ENCODE measurements around the gene LTB4R2. TPM values are rescaled to one million over a fixed set of nuclear protein-coding genes. Genes with fewer than 3 reads are reported as not detected.

The LTB4R2 gene
- total and polyA plus RNA-seq, 7 experiments from 2014 or later: 2.1 to 26.8 (median 14.1) TPM

- ChIA-PET POLR2A (interaction anchor here (1.0 to 16.5 kb wide), 7 partner anchors 9 to 152 kb away, joined by 3 to 293 read pairs (median 4); partner anchors contain the start of genes CBLN3, DHRS1, IPO4 and KHNYN), CTCF (interaction anchor here (0.8 to 15.8 kb wide), 7 partner anchors 9 to 98 kb away, joined by 3 to 317 read pairs (median 4); partner anchors contain the start of genes CBLN3, CIDEB, KHNYN and TINF2)
- Histone ChIP-seq H3K36me3 (ENCODE audit: control insufficient read depth in 2 of 3, insufficient read depth in 3 of 3, low read length in 3 of 3) (peaks cover 0 to 30% (median 0%) of the 10 kb centered on the region in 3 experiments), H3K4me3 (ENCODE audit: low read length) (no peak overlapping the region), H3K9me3 (ENCODE audit: control insufficient read depth in 2 of 3, low read length in 3 of 3) (no peaks in the 10 kb centered on the region), H3K27me3 (ENCODE audit: control insufficient read depth in 2 of 2, insufficient read depth in 2 of 2, low read length in 2 of 2) (no peaks in the 10 kb centered on the region), H3K4me1 (ENCODE audit: control insufficient read depth in 2 of 2, insufficient read depth in 2 of 2, low read length in 2 of 2) (peaks cover 13 to 15% of the 10 kb centered on the region in 2 donors), H3K27ac (ENCODE audit: low read depth, low read length) (no peak overlapping the region)
- H3K36me3 Mint-ChIP-seq: peaks cover 0 to 26% (median 9%) of the 10 kb centered on the region in 5 donors
- H3K4me3 Mint-ChIP-seq: peak overlapping the region in 2 of 10 donors; percentile 90 to 94
- H3K27me3 Mint-ChIP-seq: peaks cover 2 to 43% (median 9%) of the 10 kb centered on the region in 5 donors
- no peaks in the 10 kb centered on the region for H3K9me3 Mint-ChIP-seq
- intact Hi-C loops (cut with micrococcal nuclease): loop anchor here in 1 of 2 donors (1.0 to 2.0 kb wide), 2 partner anchors 8 to 26 kb away; no protein-coding TSS in a partner anchor
- ATAC-seq (no peak), DNase-seq (no peak)
- peaks cover 17 to 28% (median 22%) of the 10 kb centered on the region in 7 donors for H3K4me1 Mint-ChIP-seq
- peak overlapping the region in 2 of 9 donors; percentile 81 to 89 for H3K27ac Mint-ChIP-seq
Measured at GRCh38 chr14:24340606-24341005, 30.7 kb downstream of the LTB4R2 start.

- ChIA-PET CTCF (no interaction called here), POLR2A (interaction anchor here (16.5 kb wide), 1 partner anchor 88 kb away, joined by 293 read pairs; the partner anchor contains the start of genes CBLN3 and KHNYN)
- H3K4me1 Mint-ChIP-seq: peaks cover 16 to 24% (median 19%) of the 10 kb centered on the region in 7 donors
- H3K27ac Mint-ChIP-seq: no peak overlapping the region
- peaks cover 13 to 15% of the 10 kb centered on the region in 2 donors for H3K4me1 ChIP-seq (ENCODE audit: control insufficient read depth in 2 of 2, insufficient read depth in 2 of 2, low read length in 2 of 2)
- intact Hi-C loops (cut with micrococcal nuclease): no loop called here
- peaks cover 0 to 7% (median 0%) of the 10 kb centered on the region in 5 donors for H3K36me3 Mint-ChIP-seq
- no peaks in the 10 kb centered on the region for H3K27me3 ChIP-seq (ENCODE audit: control insufficient read depth in 2 of 2, insufficient read depth in 2 of 2, low read length in 2 of 2)
- no peaks in the 10 kb centered on the region for H3K9me3 ChIP-seq (ENCODE audit: control insufficient read depth in 2 of 3, low read length in 3 of 3)
- DNase-seq: no peak
- no peaks in the 10 kb centered on the region for H3K9me3 Mint-ChIP-seq
- H3K27ac ChIP-seq (ENCODE audit: low read depth, low read length): no peak overlapping the region
- H3K36me3 ChIP-seq (ENCODE audit: control insufficient read depth in 2 of 3, insufficient read depth in 3 of 3, low read length in 3 of 3): peaks cover 0 to 8% (median 0%) of the 10 kb centered on the region in 3 experiments
- ATAC-seq: no peak
- peaks cover 10 to 49% (median 11%) of the 10 kb centered on the region in 5 donors for H3K27me3 Mint-ChIP-seq
- no peak overlapping the region for H3K4me3 ChIP-seq (ENCODE audit: low read length)
- no peak overlapping the region for H3K4me3 Mint-ChIP-seq
Measured at GRCh38 chr14:24342889-24343288, 32.9 kb downstream of the LTB4R2 start.

GRCh38 chr14:24343795-24344660 lies 34.1 kb downstream of the LTB4R2 start:
- Mint-ChIP-seq H3K4me3 (no peak overlapping the region), H3K4me1 (peaks cover 7 to 13% (median 10%) of the 10 kb centered on the region in 7 donors), H3K36me3 (no peaks in the 10 kb centered on the region), H3K27ac (no peak overlapping the region), H3K27me3 (peaks cover 10 to 56% (median 11%) of the 10 kb centered on the region in 5 donors), H3K9me3 (no peaks in the 10 kb centered on the region)
- ATAC-seq (no peak), DNase-seq (no peak)
- POLR2A ChIA-PET: interaction anchor here (0.7 to 1.0 kb wide), 2 partner anchors 15 to 98 kb away, joined by 3 read pairs; partner anchors contain the start of gene SDR39U1
- intact Hi-C loops (cut with micrococcal nuclease): no loop called here
- H3K27me3 ChIP-seq (ENCODE audit: control insufficient read depth in 2 of 2, insufficient read depth in 2 of 2, low read length in 2 of 2): no peaks in the 10 kb centered on the region
- no peaks in the 10 kb centered on the region for H3K36me3 ChIP-seq (ENCODE audit: control insufficient read depth in 2 of 3, insufficient read depth in 3 of 3, low read length in 3 of 3)
- H3K9me3 ChIP-seq (ENCODE audit: control insufficient read depth in 2 of 3, low read length in 3 of 3): no peaks in the 10 kb centered on the region
- peaks cover 7 to 8% of the 10 kb centered on the region in 2 donors for H3K4me1 ChIP-seq (ENCODE audit: control insufficient read depth in 2 of 2, insufficient read depth in 2 of 2, low read length in 2 of 2)
- no peak overlapping the region for H3K27ac ChIP-seq (ENCODE audit: low read depth, low read length)
- H3K4me3 ChIP-seq (ENCODE audit: low read length): no peak overlapping the region
- CTCF ChIA-PET: no interaction called here

- H3K4me1 Mint-ChIP-seq: peaks cover 0 to 3% (median 0%) of the 10 kb centered on the region in 7 donors
- peaks cover 33 to 74% (median 40%) of the 10 kb centered on the region in 5 donors for H3K27me3 Mint-ChIP-seq
- Histone ChIP-seq H3K36me3 (ENCODE audit: control insufficient read depth in 2 of 3, insufficient read depth in 3 of 3, low read length in 3 of 3) (no peaks in the 10 kb centered on the region), H3K27me3 (ENCODE audit: control insufficient read depth in 2 of 2, insufficient read depth in 2 of 2, low read length in 2 of 2) (peaks cover 0 to 4% of the 10 kb centered on the region in 2 donors), H3K4me3 (ENCODE audit: low read length) (no peak overlapping the region), H3K4me1 (ENCODE audit: control insufficient read depth in 2 of 2, insufficient read depth in 2 of 2, low read length in 2 of 2) (no peaks in the 10 kb centered on the region), H3K9me3 (ENCODE audit: control insufficient read depth in 2 of 3, low read length in 3 of 3) (no peaks in the 10 kb centered on the region), H3K27ac (ENCODE audit: low read depth, low read length) (no peak overlapping the region)
- DNase-seq: no peak
- H3K36me3 Mint-ChIP-seq: no peaks in the 10 kb centered on the region
- no peak for ATAC-seq
- intact Hi-C loops (cut with micrococcal nuclease): no loop called here
- no peak overlapping the region for H3K27ac Mint-ChIP-seq
- H3K9me3 Mint-ChIP-seq: no peaks in the 10 kb centered on the region
- ChIA-PET POLR2A (interaction anchor here (0.6 kb wide), 1 partner anchor 96 kb away, joined by 5 read pairs; the partner anchor contains the start of gene SDR39U1), CTCF (interaction anchor here (0.8 to 1.0 kb wide), 2 partner anchors 11 to 14 kb away, joined by 3 read pairs; no protein-coding TSS in a partner anchor)
- H3K4me3 Mint-ChIP-seq: no peak overlapping the region
Measured at GRCh38 chr14:24347134-24347533, 37.2 kb downstream of the LTB4R2 start.

- no peak overlapping the region for H3K27ac Mint-ChIP-seq
- H3K27me3 Mint-ChIP-seq: peaks cover 35 to 73% (median 50%) of the 10 kb centered on the region in 5 donors
Measured at GRCh38 chr14:24348186-24348585, 38.2 kb downstream of the LTB4R2 start.

GRCh38 chr14:24349742-24350141 lies 39.8 kb downstream of the LTB4R2 start:
- H3K4me1 Mint-ChIP-seq: peaks cover 0 to 2% (median 0%) of the 10 kb centered on the region in 7 donors
- Histone ChIP-seq H3K27me3 (ENCODE audit: control insufficient read depth in 2 of 2, insufficient read depth in 2 of 2, low read length in 2 of 2) (peaks cover 0 to 7% of the 10 kb centered on the region in 2 donors), H3K36me3 (ENCODE audit: control insufficient read depth in 2 of 3, insufficient read depth in 3 of 3, low read length in 3 of 3) (no peaks in the 10 kb centered on the region), H3K4me3 (ENCODE audit: low read length) (no peak overlapping the region), H3K9me3 (ENCODE audit: control insufficient read depth in 2 of 3, low read length in 3 of 3) (no peaks in the 10 kb centered on the region), H3K4me1 (ENCODE audit: control insufficient read depth in 2 of 2, insufficient read depth in 2 of 2, low read length in 2 of 2) (no peaks in the 10 kb centered on the region), H3K27ac (ENCODE audit: low read depth, low read length) (no peak overlapping the region)
- ATAC-seq (no peak), DNase-seq (no peak)
- H3K4me3 Mint-ChIP-seq: no peak overlapping the region
- POLR2A ChIA-PET: interaction anchor here (1.0 kb wide), 1 partner anchor 18 kb away, joined by 3 read pairs; no protein-coding TSS in a partner anchor
- CTCF ChIA-PET: no interaction called here
- intact Hi-C loops (cut with micrococcal nuclease): no loop called here
- no peaks in the 10 kb centered on the region for H3K9me3 Mint-ChIP-seq
- no peak overlapping the region for H3K27ac Mint-ChIP-seq
- peaks cover 43 to 73% (median 50%) of the 10 kb centered on the region in 5 donors for H3K27me3 Mint-ChIP-seq
- H3K36me3 Mint-ChIP-seq: no peaks in the 10 kb centered on the region

More at GRCh38 chr14:24348186-24348585, 38.2 kb downstream of the LTB4R2 start:
- Histone ChIP-seq H3K4me3 (ENCODE audit: low read length) (no peak overlapping the region), H3K4me1 (ENCODE audit: control insufficient read depth in 2 of 2, insufficient read depth in 2 of 2, low read length in 2 of 2) (no peaks in the 10 kb centered on the region), H3K27ac (ENCODE audit: low read depth, low read length) (no peak overlapping the region), H3K27me3 (ENCODE audit: control insufficient read depth in 2 of 2, insufficient read depth in 2 of 2, low read length in 2 of 2) (peaks cover 0 to 7% of the 10 kb centered on the region in 2 donors), H3K9me3 (ENCODE audit: control insufficient read depth in 2 of 3, low read length in 3 of 3) (no peaks in the 10 kb centered on the region), H3K36me3 (ENCODE audit: control insufficient read depth in 2 of 3, insufficient read depth in 3 of 3, low read length in 3 of 3) (no peaks in the 10 kb centered on the region)
- ChIA-PET CTCF (interaction anchor here (0.6 to 0.7 kb wide), 4 partner anchors 10 to 83 kb away, joined by 3 to 6 read pairs (median 4); no protein-coding TSS in a partner anchor), POLR2A (interaction anchor here (0.6 to 1.2 kb wide), 2 partner anchors 9 to 49 kb away, joined by 3 to 10 read pairs; partner anchors contain the start of genes DHRS1 and NOP9)
- intact Hi-C loops (cut with micrococcal nuclease): no loop called here
- DNase-seq (no peak), ATAC-seq (no peak)
- Mint-ChIP-seq H3K4me1 (peaks cover 0 to 3% (median 0%) of the 10 kb centered on the region in 7 donors), H3K9me3 (no peaks in the 10 kb centered on the region), H3K36me3 (no peaks in the 10 kb centered on the region), H3K4me3 (no peak overlapping the region)
